SK-N-SH treated with all-trans-retinoic acid at 6 μM for 48 hours (cell line): ENCODE measurements around the gene RNU2-63P.

Source experiments
- ARNTL ChIP-seq: fragments of 450-650 bp; formaldehyde crosslinking; IDR thresholded peaks from 2 replicates; pipeline ENCODE4 v1.5.0; 2020; ENCODE audit warnings: low read depth, mild to moderate bottlenecking, moderate library complexity, borderline replicate concordance
- GLIS3 ChIP-seq: fragments of 250-450 bp; sonication (Bioruptor Pico); IDR thresholded peaks from 2 replicates; pipeline ENCODE4 v1.5.0; 2020; ENCODE audit warnings: mild to moderate bottlenecking, moderate library complexity
- ISL1 ChIP-seq: fragments of 250-450 bp; sonication (Bioruptor Pico); IDR thresholded peaks from 2 replicates; pipeline ENCODE4 v2.1.2; 2022; ENCODE audit warnings: mild to moderate bottlenecking, moderate library complexity
- PATZ1 ChIP-seq: fragments of 250-450 bp; sonication (Bioruptor Pico); IDR thresholded peaks from 2 replicates; pipeline ENCODE4 v1.8.0; 2020; ENCODE audit warnings: mild to moderate bottlenecking, moderate library complexity, borderline replicate concordance
- POU6F1 ChIP-seq: fragments of 250-450 bp; sonication (Bioruptor Pico); IDR thresholded peaks from 2 replicates; pipeline ENCODE4 v1.8.0; 2021; ENCODE audit warnings: low read depth, mild to moderate bottlenecking, moderate library complexity, borderline replicate concordance
- RARB ChIP-seq: fragments of 250-450 bp; sonication (Bioruptor Pico); IDR thresholded peaks from 2 replicates; pipeline ENCODE4 v1.8.0; 2021; ENCODE audit warnings: mild to moderate bottlenecking, moderate library complexity
- TSHZ2 ChIP-seq: fragments of 250-450 bp; sonication (Bioruptor Pico); IDR thresholded peaks from 2 replicates; pipeline ENCODE4 v1.5.0; 2020; ENCODE audit warnings: mild to moderate bottlenecking, moderate library complexity
- ZFP3 ChIP-seq: fragments of 250-450 bp; sonication (Bioruptor Pico); IDR thresholded peaks from 2 replicates; pipeline ENCODE4 v1.5.0; 2020; ENCODE audit warnings: mild to moderate bottlenecking, moderate library complexity
- ZFP30 ChIP-seq: fragments of 450-650 bp; formaldehyde crosslinking; IDR thresholded peaks from 2 replicates; pipeline ENCODE4 v1.5.0; 2022; ENCODE audit warnings: mild to moderate bottlenecking, moderate library complexity
- ZNF565 ChIP-seq: fragments of 450-650 bp; formaldehyde crosslinking; conservative IDR thresholded peaks from 2 replicates; pipeline ENCODE4 v1.5.0; 2020; ENCODE audit warnings: low read depth, mild to moderate bottlenecking, moderate library complexity

GRCh38 chr2:88049622-88050021 is 33.3 kb upstream of the RNU2-63P start:
- TF ChIP-seq PATZ1 (no peak), TSHZ2 (no peak), ARNTL (CRISPR knock-in tag) (no peak), RARB (CRISPR knock-in tag) (no peak), ZFP30 (no peak), GLIS3 (no peak), ISL1 (CRISPR knock-in tag) (no peak), POU6F1 (no peak), ZFP3 (CRISPR knock-in tag) (no peak), ZNF565 (no peak)
